Neuronal stem cell (in vitro differentiated cells): ENCODE measurements around the gene ALG14.
"Not testable (repeated sequence)": the region's sequence is repeated elsewhere in the genome, so short reads cannot be mapped to it uniquely, and the experiment has no call there.

Experiments used
- DNase-seq: peaks from one replicate; pipeline ENCODE4 v3.0.0-alpha.2; 2013; ENCODE audit warnings: low spot score
- H2AFZ ChIP-seq: one replicate; pipeline ENCODE4 v1.6.1; 2013; ENCODE audit warnings: mild to moderate bottlenecking, low read length, inconsistent platforms
- H2AK5ac ChIP-seq: 2 replicates; pipeline ENCODE4 v1.6.1; 2013; ENCODE audit warnings: low read depth, mild to moderate bottlenecking, inconsistent platforms, low read length, moderate library complexity, mixed read lengths
- H2BK120ac ChIP-seq: 2 replicates; pipeline ENCODE4 v1.6.1; 2013; ENCODE audit warnings: low read depth, mild to moderate bottlenecking, inconsistent platforms, low read length, moderate library complexity, mixed read lengths
- H2BK12ac ChIP-seq: one replicate; pipeline ENCODE4 v1.6.1; 2013; ENCODE audit warnings: low read length, inconsistent platforms
- H2BK15ac ChIP-seq: 2 replicates; pipeline ENCODE4 v1.6.1; 2013; ENCODE audit warnings: mild to moderate bottlenecking, low read length, inconsistent platforms, mixed read lengths
- H2BK5ac ChIP-seq: one replicate; pipeline ENCODE4 v1.6.1; 2013; ENCODE audit warnings: inconsistent platforms, mild to moderate bottlenecking, low read length, moderate library complexity
- H3K14ac ChIP-seq: one replicate; pipeline ENCODE4 v1.6.1; 2013; ENCODE audit warnings: low read length, inconsistent platforms
- H3K18ac ChIP-seq: 2 replicates; pipeline ENCODE4 v1.6.1; 2013; ENCODE audit warnings: low read length, inconsistent platforms
- H3K23ac ChIP-seq: 2 replicates; pipeline ENCODE4 v1.6.1; 2013; ENCODE audit warnings: low read depth, mild to moderate bottlenecking, mixed read lengths, low read length, inconsistent platforms; ENCODE audit not compliant: poor library complexity
- H3K27ac ChIP-seq: replicated peaks from 3 replicates; pipeline ENCODE4 v1.5.1; 2013; ENCODE audit warnings: low read length, inconsistent platforms
- H3K27me3 ChIP-seq, 3 experiments: 2 replicates each; pipeline ENCODE4 v1.6.1; 2013; ENCODE audit warnings: low read length in 3 of 3, mild to moderate bottlenecking in 2 of 3, inconsistent platforms in 1 of 3, low read depth in 1 of 3, mixed read lengths in 1 of 3, moderate library complexity in 1 of 3; ENCODE audit not compliant: control insufficient read depth in 3 of 3, insufficient read depth in 3 of 3
- H3K36me3 ChIP-seq, 2 donors: replicated peaks in 1 of 2; 2 replicates each; pipeline ENCODE4 v1.6.1; 2013; ENCODE audit warnings: low read length in 2 of 2; ENCODE audit not compliant: control insufficient read depth in 2 of 2, insufficient read depth in 2 of 2
- H3K4ac ChIP-seq: 2 replicates; pipeline ENCODE4 v1.6.1; 2013; ENCODE audit warnings: inconsistent platforms, mild to moderate bottlenecking, low read length, moderate library complexity
- H3K4me1 ChIP-seq, 2 donors: 1 replicate in 1 of 2; 2 replicates in 1 of 2; pipeline ENCODE4 v1.6.1; 2013; ENCODE audit warnings: low read length in 2 of 2, low read depth in 1 of 2; ENCODE audit not compliant: control insufficient read depth in 2 of 2, insufficient read depth in 1 of 2
- H3K4me2 ChIP-seq: one replicate; pipeline ENCODE4 v1.6.1; 2013; ENCODE audit warnings: mild to moderate bottlenecking, low read length, inconsistent platforms; ENCODE audit not compliant: insufficient read depth, poor library complexity, severe bottlenecking
- H3K4me3 ChIP-seq, 2 donors: 2 replicates each; pipeline ENCODE4 v1.5.1; 2013; ENCODE audit warnings: low read length in 2 of 2, mild to moderate bottlenecking in 2 of 2, inconsistent platforms in 1 of 2, moderate library complexity in 1 of 2
- H3K79me1 ChIP-seq: one replicate; pipeline ENCODE4 v1.6.1; 2013; ENCODE audit warnings: low read depth, mild to moderate bottlenecking, inconsistent platforms, low read length, moderate library complexity
- H3K9ac ChIP-seq: one replicate; pipeline ENCODE4 v1.6.1; 2013; ENCODE audit warnings: mild to moderate bottlenecking, low read depth, low read length, inconsistent platforms; ENCODE audit not compliant: poor library complexity
- H3K9me3 ChIP-seq, 2 donors: replicated peaks in 1 of 2; 2 replicates each; pipeline versions ENCODE3 to v1.6.1; 2013; ENCODE audit warnings: low read length in 2 of 2, mild to moderate bottlenecking in 2 of 2, inconsistent platforms in 1 of 2, low read depth in 1 of 2, mixed read lengths in 1 of 2, moderate library complexity in 1 of 2; ENCODE audit not compliant: control insufficient read depth in 2 of 2, insufficient read depth in 1 of 2
- H4K8ac ChIP-seq: one replicate; pipeline ENCODE4 v1.6.1; 2013; ENCODE audit warnings: low read depth, mild to moderate bottlenecking, inconsistent platforms, low read length, moderate library complexity
- H4K91ac ChIP-seq: one replicate; pipeline ENCODE4 v1.6.1; 2013; ENCODE audit warnings: low read length, low read depth, mild to moderate bottlenecking, inconsistent platforms; ENCODE audit not compliant: poor library complexity
- WGBS, 2 donors: extraction: QIAGEN DNeasy Blood & Tissue Kit; methylation state at CpG; one replicate each; pipeline ENCODE4 v1.1.7; 2013; ENCODE audit warnings: missing lambda C conversion rate in 2 of 2, mixed read lengths in 1 of 2; ENCODE audit not compliant: insufficient read length in 2 of 2, insufficient replicate concordance in 1 of 2; ENCODE audit errors: extremely low coverage in 2 of 2; 5-methylcytosine and 5-hydroxymethylcytosine counted together

The ALG14 gene

DNA sequence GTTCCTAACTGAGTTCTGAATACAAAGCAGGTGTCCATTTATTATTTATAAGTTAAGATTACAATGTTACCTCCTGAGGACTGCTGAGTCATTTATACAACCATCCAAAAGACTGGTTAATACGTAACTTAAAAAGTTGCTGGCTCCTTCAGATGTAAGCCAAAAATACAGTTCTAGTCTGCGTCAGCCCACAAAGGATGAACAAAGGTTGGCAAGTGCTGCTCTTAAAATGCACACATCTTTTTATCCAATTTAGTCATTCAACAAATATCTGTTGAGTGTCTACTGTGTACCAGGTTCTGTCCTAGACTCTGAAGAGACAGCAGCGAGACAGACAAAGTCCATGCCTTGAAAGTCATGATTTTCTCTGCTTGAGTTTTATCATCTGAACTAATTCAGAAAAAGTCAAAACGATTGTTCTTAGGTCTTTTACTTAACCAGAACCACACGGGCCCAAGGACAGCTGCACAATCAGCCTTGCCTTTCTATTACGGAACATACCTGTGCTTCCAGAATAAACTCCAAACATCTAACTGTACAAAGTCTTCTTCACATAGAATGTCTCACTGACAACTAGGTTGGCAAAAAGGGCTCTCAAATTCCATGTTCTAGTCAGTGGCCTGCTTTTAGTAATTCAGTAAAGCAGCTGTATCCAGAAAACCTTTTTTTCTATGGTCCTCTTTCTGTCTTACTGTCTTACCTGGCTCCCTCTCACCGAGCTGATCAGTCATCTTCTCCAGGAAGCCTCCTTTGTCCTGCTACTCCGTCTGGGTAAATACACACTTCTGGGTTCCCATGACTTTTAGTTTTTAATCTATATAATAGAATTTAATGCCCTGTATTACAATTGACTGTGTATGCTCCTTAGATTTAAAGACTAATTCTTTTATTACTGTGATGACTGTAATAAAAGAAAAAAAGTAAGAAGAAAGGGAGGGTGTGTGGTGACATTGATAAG is 130.3 kb downstream of the ALG14 start:
- no peak overlapping the region for H2BK15ac ChIP-seq
- no CpG with 5 or more reads among the region's 8 CpGs for WGBS, 2 donors

GRCh38 chr1:94941480-94941879 is 131.3 kb downstream of the ALG14 start:
- H3K14ac ChIP-seq, H3K79me1 ChIP-seq, H3K9me3 ChIP-seq, H2AFZ ChIP-seq, DNase-seq, H3K23ac ChIP-seq, H3K4ac ChIP-seq, H2BK12ac ChIP-seq, H2BK15ac ChIP-seq, H4K8ac ChIP-seq, H2AK5ac ChIP-seq, H3K36me3 ChIP-seq, H3K27me3 ChIP-seq, H3K4me3 ChIP-seq, H3K4me1 ChIP-seq, H2BK5ac ChIP-seq, H3K4me2 ChIP-seq, H4K91ac ChIP-seq, H2BK120ac ChIP-seq, H3K18ac ChIP-seq, H3K27ac ChIP-seq, H3K9ac ChIP-seq: not testable (repeated sequence)
- no CpG with 5 or more reads among the region's 1 CpG for WGBS, 2 donors

More for the DNA sequence above, 130.3 kb downstream of the ALG14 start:
- Histone ChIP-seq H3K9ac (no peak overlapping the region), H2AFZ (no peak overlapping the region), H3K14ac (no peak overlapping the region), H2BK5ac (no peak overlapping the region), H3K79me1 (no peaks in the 10 kb centered on the region), H3K27me3 (no peaks in the 10 kb centered on the region), H3K18ac (no peak overlapping the region), H3K27ac (no peak overlapping the region), H3K36me3 (peaks cover 0 to 5% of the 10 kb centered on the region in 2 donors), H3K4ac (no peak overlapping the region), H3K23ac (no peak overlapping the region), H4K91ac (no peak overlapping the region), H3K9me3 (peaks cover 0 to 5% of the 10 kb centered on the region in 2 donors), H3K4me3 (no peak overlapping the region), H4K8ac (no peak overlapping the region), H2AK5ac (no peak overlapping the region), H3K4me1 (peaks cover 0 to 6% of the 10 kb centered on the region in 2 donors), H3K4me2 (no peak overlapping the region), H2BK120ac (no peak overlapping the region), H2BK12ac (no peak overlapping the region)
- DNase-seq = no peak

DNA sequence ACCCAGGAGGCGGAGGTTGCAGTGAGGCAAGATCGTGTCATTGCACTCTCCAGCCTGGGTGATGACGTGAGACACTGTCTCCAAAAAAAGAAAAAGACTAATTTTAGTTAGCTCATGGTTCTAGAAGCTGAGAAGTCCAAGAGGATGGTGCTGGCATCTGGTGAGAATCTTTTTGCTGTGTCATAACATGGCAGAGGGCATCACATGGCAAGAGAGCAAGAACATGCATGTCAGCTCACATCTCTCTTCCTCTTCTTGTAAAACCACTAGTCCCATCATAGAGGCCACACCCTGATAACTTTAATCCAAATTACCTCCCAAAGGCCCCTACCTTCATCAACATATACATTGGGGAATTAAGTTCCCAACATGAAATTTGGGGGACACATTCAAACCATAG is 132.0 kb downstream of the ALG14 start:
- H3K79me1 ChIP-seq = no peaks in the 10 kb centered on the region
- no peak for DNase-seq
- H2BK120ac ChIP-seq = no peak overlapping the region
- no peak overlapping the region for H4K8ac ChIP-seq
- H4K91ac ChIP-seq = no peak overlapping the region
- no peak overlapping the region for H3K14ac ChIP-seq
- H3K27ac ChIP-seq = no peak overlapping the region
- no peak overlapping the region for H3K18ac ChIP-seq
- H3K4me2 ChIP-seq = no peak overlapping the region
- H3K9ac ChIP-seq = no peak overlapping the region
- no peak overlapping the region for H2BK5ac ChIP-seq
- peaks cover 0 to 5% of the 10 kb centered on the region in 2 donors for H3K9me3 ChIP-seq
- H3K4ac ChIP-seq = no peak overlapping the region
- no peak overlapping the region for H2BK12ac ChIP-seq
- no peak overlapping the region for H2AK5ac ChIP-seq
- H2BK15ac ChIP-seq = no peak overlapping the region
- no CpG with 5 or more reads among the region's 3 CpGs for WGBS, 2 donors
- H2AFZ ChIP-seq = no peak overlapping the region
- peaks cover 6 to 9% of the 10 kb centered on the region in 2 donors for H3K4me1 ChIP-seq
- no peak overlapping the region for H3K4me3 ChIP-seq
- peaks cover 0 to 5% of the 10 kb centered on the region in 2 donors for H3K36me3 ChIP-seq
- no peak overlapping the region for H3K23ac ChIP-seq
- no peaks in the 10 kb centered on the region for H3K27me3 ChIP-seq

GRCh38 chr1:94937820-94938219 is 134.9 kb downstream of the ALG14 start:
- peaks cover 2 to 17% of the 10 kb centered on the region in 2 donors for H3K36me3 ChIP-seq
- H3K14ac ChIP-seq = no peak overlapping the region
- no peak overlapping the region for H3K9ac ChIP-seq
- H2BK5ac ChIP-seq = no peak overlapping the region
- H3K79me1 ChIP-seq = no peaks in the 10 kb centered on the region
- no peak overlapping the region for H3K18ac ChIP-seq
- H3K4me2 ChIP-seq = no peak overlapping the region
- no CpG with 5 or more reads among the region's 1 CpG for WGBS, 2 donors
- no peak overlapping the region for H4K91ac ChIP-seq
- H3K9me3 ChIP-seq = no peaks in the 10 kb centered on the region
- H2AK5ac ChIP-seq = no peak overlapping the region
- DNase-seq = no peak
- H3K4me3 ChIP-seq = no peak overlapping the region
- H2BK120ac ChIP-seq = no peak overlapping the region
- H3K4me1 ChIP-seq = peaks cover 6 to 9% of the 10 kb centered on the region in 2 donors
- H2AFZ ChIP-seq = no peak overlapping the region
- H2BK12ac ChIP-seq = no peak overlapping the region
- no peak overlapping the region for H4K8ac ChIP-seq
- H3K4ac ChIP-seq = no peak overlapping the region
- H3K23ac ChIP-seq = no peak overlapping the region
- H3K27ac ChIP-seq = no peak overlapping the region
- H2BK15ac ChIP-seq = no peak overlapping the region
- H3K27me3 ChIP-seq = no peaks in the 10 kb centered on the region
